GM19035 (cell line): ENCODE measurements around the gene TRIM29.
"Not testable (repeated sequence)": the region's sequence is repeated elsewhere in the genome, so short reads cannot be mapped to it uniquely, and the experiment has no call there.

Source experiments
- ATAC-seq: cut with Tn5 transposase; IDR thresholded peaks from one replicate; pipeline ENCODE4 v1.9.1; 2021; ENCODE audit not compliant: unreplicated experiment

TRIM29 gene

GRCh38 chr11:120137611-120138521 lies at the start of gene TRIM29:
Gene TRIM29 (minus strand): TSS chr11:120138113. CDS start chr11:120138031, 82 bp downstream.
- ATAC-seq, result no peak

GRCh38 chr11:120186774-120187591 lies 49.1 kb upstream of the TRIM29 start:
- no peak for ATAC-seq

- ATAC-seq, result no peak
These were observed 48.5 kb upstream of the TRIM29 start for GRCh38 chr11:120186456-120186773.

GRCh38 chr11:120185706-120186455 lies 48.0 kb upstream of the TRIM29 start:
- no peak for ATAC-seq

GRCh38 chr11:120184946-120185705 lies 47.2 kb upstream of the TRIM29 start:
- no peak for ATAC-seq

- ATAC-seq, result no peak
These were observed 46.5 kb upstream of the TRIM29 start for GRCh38 chr11:120184371-120184945.

GRCh38 chr11:120183701-120184141 lies 45.8 kb upstream of the TRIM29 start:
- no peak for ATAC-seq

DNA sequence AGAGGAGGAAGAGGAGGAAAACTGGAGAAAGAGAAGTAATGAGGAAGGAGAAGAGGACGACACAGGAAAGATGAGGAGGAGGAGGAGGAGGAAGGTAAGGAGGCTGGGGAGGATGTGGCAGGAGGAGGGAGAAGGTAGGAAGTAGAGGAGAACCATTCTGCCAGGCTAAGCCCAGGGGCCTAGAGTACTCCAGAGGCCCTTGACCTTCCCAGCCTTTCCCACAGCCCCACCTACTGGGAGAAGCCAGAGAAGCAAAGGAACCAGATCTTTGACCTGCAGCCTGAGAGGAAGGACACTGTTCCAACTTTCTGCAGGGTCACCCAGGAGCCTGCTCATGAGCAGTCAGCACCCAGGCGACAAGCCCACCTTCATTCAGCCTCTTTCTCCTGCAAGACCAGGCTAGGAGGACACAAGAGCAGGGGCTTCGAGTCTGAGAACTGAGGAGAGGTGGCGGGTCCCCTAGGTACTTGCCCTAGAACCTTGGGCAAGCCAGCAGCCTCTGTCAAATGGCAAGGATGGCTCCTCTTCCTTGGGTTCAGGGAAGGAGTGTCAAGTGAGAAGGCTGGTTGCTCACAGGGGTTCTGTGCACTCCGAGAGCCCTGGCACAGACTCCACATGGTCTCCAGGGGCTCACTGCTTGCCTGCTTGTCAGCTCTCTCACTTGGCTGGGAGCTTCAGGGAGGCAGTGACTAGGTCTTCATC lies 45.0 kb upstream of the TRIM29 start:
- no peak for ATAC-seq

DNA sequence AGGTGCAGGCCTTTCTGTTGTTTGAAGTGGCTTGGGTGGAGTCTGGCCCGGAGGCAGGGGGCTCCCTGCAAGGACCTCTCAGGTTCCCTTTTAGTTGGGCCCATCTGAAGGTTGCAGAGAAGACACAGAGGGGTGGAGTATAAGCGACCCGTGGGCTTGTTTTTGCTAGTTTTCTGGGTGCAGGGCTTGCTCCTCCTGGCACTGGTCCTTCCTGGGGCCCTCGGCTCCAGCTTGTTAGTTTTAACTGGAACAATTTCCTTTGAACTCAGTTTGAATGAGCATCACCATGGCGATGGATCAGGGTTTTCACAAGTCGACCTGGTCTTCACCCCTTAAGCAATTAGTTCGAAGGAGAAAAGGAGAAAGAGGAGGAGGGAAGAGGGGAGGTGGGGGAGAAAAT lies 44.5 kb upstream of the TRIM29 start:
- ATAC-seq, result no peak

DNA sequence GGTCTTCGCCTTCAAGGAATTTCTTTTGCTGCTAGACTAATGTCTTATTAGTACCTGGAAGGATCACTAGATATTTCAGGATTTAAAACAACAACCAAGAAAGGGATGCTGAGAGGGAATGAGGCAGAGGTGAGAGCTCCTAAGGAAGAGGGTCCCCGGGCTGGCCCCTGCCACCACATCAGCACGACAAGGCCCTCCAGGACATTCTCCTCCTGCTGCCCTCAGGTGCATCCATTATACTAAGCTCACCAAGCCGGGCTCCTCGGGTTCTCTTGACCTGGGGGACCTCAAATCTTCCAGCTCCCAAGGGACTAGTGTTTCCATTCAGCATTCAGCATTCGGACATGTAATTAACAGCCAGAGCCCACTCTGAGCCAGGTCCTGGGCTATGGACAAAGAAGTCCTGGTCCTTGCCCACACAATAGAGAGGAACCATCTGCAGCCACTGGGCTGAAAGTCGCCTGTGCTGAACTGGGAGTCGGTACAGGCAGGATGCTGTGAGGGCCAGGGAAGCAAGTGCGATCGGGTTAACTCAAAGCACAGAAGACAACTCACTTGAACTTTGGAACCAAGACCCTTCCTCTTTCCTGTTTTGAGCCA lies 43.6 kb upstream of the TRIM29 start:
- ATAC-seq, result no peak

DNA sequence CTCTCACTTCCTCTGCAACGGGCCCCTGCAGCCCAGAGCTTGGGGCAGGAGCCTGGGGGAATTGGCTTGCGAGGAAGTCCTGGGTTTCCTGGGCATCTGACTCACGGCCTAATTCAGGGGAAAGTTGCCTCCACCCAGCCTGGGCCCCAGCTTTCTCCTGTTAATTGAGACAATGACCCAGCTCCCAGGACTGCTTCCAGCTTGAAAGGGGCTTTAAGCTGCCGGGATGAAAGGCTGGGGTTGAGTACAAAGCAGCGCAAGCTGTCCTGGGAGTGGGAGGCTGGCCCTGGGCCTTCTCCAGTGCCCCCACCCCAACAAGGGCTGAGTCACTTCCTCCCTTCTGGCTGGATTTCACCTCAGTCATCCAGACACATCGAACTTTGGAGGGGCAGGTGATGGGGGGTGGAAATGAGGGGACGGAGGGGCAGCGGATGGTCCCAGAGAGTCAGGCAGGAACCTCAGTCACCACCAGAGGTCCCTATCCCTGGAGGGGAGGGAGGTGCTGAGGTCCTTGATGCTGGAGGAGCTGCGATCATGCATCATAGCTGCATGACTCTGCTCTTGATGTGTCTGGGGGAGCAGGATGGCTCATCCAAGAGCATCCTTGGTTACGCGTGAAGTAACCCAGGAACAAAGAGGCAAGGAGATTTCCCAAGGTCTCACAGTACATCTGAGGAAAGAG lies 42.8 kb upstream of the TRIM29 start:
- ATAC-seq, result no peak

GRCh38 chr11:120180063-120180462 lies 42.1 kb upstream of the TRIM29 start:
- not testable (repeated sequence) for ATAC-seq

DNA sequence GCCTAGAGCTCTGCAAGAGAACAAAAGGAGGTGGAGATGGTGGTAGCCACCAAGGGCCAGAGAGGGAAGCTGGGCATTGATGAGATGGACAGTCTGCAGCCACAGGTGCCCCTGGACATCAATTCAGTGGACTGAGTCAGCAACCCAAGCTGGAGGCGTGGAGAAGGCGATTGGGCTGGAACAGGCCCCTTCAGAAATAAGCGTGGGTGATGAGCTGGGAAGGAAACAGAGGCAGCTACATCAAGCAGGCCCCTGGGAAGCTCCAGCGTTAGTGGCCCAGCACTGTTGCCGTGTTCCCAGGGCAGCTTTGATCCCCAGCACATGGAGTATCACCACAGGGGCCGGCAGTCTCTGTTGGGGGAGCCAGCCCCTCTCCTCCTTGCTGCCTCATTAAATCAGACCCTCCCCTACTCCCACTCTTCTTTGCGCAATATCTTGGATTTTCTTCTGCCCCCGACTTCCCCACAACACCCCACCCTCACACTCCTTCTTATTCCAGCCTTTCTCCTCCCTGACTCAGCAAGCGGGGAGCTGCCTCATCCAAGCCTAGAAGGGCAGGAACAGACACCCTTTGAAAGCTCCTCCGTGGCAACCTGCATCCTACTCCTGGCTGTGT lies 41.3 kb upstream of the TRIM29 start:
- ATAC-seq, result no peak

DNA sequence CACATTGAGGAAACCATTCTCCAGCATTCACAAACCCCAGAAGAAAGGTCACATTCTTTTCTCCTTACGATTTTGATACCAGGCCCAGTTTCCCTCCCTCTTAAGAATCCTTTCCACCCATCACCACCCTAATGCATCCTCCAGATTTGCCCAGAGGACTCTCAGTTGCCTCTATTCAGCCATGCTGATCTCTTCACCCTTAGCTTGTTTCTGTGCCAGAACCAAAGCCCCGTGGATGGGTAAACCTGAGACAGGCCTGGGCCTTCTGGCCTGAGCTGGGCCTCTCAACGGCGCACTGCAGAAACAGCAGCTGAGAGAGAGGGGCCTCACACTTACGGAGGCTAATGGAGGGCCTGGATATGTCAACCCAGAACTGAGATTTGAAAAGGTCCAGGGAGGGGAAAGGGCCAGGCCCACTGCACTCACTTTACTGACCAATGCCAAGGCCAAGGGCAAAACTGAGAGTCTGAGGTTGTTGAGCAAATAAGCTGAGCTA lies 40.7 kb upstream of the TRIM29 start:
- ATAC-seq, result no peak

DNA sequence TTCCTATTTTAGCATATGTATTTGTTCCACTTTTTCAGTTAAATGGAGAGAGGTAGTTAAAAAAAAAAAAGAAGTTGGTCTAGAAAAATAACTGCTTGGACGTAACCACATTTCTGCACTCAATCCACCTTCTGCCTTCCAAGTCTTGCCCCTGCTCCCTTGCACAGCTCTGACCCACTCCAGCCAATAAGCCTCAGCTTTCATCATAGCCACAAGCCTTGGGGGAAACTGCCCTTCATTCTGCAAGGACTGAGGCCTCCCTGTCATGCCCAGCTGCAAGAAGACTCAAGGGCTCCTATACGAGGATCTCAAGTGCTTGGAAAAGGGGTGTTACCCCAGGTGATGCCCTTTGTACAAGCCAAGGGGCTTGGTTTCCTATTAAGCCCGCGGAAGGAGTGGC lies 37.0 kb upstream of the TRIM29 start:
- no peak for ATAC-seq

DNA sequence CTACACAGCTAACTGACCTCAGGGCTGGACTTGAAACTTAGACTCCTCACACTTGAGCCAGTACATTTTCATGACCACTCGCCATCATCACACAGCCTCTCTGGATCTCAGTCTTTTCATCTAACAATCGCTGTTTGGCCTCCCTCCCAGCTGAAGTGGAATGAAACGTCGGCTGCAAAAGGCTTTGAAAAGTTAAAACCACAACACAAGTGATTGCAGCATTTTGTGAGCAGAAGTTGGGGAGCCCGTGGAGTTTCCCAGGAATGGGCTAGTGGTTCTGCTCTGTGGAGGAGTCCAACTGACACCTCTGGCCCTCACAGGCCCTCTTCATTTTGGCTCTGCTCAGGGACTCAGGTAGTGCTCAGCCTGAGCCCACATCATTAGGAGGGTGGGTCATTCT lies 35.9 kb upstream of the TRIM29 start:
- ATAC-seq, result no peak

GRCh38 chr11:120173019-120173705 lies 35.2 kb upstream of the TRIM29 start:
- no peak for ATAC-seq
